GM12892 (cell line): ENCODE measurements around the gene VOPP1.

Experiments used
- POLR2A ChIP-seq: IDR thresholded peaks from 2 replicates; pipeline ENCODE4 v1.6.1; 2011; ENCODE audit warnings: low read depth, low read length, control low read depth
- POLR2AphosphoS5 ChIP-seq: IDR thresholded peaks from 2 replicates; pipeline ENCODE4 v1.6.1; 2011; ENCODE audit warnings: low read depth, low read length, control low read depth

- TF ChIP-seq POLR2A: no peak
- TF ChIP-seq POLR2AphosphoS5: no peak
These were observed 53.5 kb downstream of the VOPP1 start for GRCh38 chr7:55518836-55519235.
